ENCODE data around the gene DDN.

Gene DDN

GRCh38 chr12:48999371-49000131, at the start of gene DDN:
Gene DDN, minus strand, starts transcription at chr12:48999375. Its CDS starts 88 bp downstream, at chr12:48999287.
- intact Hi-C loops (cut with DNase I), result no loop called here
- peak in 40 of 42 donors; percentile 47 to 88 (median 72) for DNase-seq

- intact Hi-C loops (cut with DNase I), result no loop called here
- no peak for DNase-seq
Observed at GRCh38 chr12:49048953-49049352, 49.8 kb upstream of the DDN start.

DNA sequence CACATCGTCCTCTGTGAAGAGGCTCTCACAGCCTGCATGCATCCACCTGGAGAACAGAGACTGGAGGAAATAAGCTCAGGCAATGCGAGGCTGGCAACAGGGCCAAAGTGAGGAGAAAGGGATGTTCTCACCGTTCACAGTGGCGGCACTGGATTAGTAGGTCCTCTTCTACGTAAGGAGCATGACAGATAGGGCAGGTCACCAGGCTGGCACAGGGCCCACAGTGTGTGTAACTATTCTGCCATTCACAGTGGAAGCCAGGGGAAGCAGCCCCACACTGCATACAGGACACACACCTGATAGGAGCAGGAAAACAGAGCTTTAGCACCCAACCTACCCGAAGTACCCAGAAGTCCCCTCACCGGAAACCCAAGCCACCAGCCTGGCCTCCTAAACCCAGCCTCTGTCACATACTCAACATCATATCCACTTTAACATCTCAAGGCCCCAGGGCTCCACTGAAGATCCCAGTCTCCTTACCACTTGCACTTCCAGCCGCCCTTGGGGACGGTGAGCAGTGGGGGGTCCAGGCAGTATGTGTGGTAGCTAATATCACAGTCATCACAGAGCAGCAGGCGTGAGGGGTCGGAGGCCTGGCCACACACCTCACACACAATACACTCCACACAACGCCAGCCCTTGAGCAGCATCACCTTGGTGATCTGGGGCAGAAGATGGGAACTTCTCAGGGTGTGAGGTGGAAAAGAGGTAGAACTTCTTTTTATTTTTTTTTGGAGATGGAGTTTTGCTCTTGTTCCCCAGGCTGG, 47.1 kb upstream of the DDN start:
- DNase-seq, result no peak
- intact Hi-C loops (cut with DNase I), result no loop called here

DNA sequence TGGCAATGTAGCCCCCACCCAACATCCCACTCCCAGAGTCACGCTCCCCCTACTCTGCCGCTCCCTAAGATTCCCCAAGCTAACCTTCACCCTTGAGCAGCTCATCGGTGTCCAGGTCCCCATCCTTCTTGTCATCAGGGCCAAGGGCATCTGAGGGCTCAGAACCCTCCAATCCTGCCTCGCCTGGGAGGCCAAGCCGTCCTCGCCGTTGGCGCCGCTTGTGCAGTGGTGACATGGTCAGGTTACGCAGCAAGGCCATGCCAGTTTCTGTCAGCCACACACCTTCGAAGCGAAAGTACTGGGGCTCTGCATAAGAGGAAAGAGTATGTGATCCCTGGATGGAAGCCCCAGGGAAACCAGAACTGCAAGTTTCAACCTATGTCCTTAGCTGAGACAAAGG, 45.5 kb upstream of the DDN start:
- DNase-seq, result no peak
- intact Hi-C loops (cut with DNase I), result no loop called here

DNA sequence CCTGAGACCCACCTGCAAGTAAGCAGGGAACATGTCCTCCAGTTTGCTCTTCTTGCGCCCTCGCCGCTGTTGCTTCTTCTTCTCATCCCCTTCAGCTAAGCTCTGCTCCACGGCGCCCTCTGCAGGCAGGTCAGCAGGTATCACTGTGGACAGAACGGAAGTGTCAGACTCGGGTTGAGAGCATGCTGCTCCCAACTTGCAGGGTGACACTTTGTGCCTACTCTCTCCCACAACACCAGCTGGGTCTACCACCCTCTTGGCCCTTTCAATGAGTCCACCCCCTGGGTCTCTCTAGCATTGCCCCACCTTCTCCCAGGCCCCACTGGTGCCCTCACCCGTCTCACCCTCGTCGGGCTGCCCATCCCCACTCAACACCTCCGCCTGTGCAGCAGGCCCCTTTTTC, 44.7 kb upstream of the DDN start:
- intact Hi-C loops (cut with DNase I), result no loop called here
- peak; percentile 32 to 86 (median 74) for DNase-seq

DNA sequence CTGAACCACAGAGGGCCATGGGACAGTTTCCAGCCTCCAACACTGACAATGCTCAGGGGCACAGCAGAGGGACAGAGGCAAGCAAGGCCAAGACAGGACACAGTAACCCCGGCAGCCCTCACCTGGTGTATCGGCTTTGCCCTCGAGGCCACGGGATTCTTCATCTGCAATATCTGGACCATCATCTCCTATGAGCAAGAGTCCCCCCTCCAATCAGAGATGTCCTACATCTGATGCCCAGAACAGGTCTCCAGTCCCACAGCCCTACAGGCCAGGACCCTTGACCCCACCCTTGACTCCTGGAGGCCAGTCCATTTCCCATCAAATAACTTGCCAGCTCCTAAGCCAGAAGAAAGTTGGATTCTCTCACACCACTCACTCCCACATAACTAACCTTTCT, 44.1 kb upstream of the DDN start:
- DNase-seq, result no peak
- intact Hi-C loops (cut with DNase I), result no loop called here

- no peak for DNase-seq
- intact Hi-C loops (cut with DNase I), result no loop called here
Observed at GRCh38 chr12:49041881-49042484, 42.8 kb upstream of the DDN start.

DNA sequence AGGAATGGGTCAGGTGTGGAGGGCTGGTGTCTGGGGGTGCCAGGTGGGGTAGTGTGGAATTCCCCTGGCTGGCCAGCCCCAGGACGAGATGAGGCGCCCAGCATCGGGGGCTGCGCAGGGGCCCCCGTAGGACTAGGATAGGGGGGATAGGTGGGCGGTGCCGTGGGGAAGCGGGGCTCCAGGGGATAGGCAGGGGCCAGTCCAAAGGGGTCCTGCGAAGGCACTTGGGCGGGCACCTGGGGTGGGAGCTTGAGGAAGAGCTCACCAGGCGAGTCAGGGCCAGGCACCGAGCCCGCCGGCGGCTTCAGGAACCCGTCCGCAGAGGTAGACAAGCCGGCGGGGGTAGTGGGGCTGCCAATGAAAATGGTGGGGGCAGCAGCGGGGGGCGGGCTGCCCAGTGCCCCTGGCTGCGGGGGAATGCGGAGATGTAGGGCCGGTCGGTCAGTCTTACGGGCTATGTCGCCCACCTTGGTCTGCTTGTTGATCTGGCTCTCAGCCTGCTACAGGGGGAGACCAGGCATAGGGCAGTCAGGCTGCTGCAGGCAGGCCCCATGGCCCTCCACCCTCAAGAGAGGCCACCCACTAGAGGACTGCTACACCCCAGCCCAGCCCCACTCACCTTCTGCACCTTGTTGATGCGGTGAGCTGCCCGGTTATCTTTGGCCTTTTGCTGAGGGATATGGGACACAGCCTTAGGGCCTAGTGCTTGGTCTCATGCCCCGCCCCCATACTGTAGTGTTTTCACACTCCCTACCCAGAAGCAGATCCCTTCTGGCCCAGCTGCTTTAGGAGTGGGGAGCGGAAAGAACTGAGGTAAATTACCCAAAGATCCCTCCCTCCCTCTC, 42.1 kb upstream of the DDN start:
- peak in 1 of 42 donors; percentile 16 for DNase-seq
- intact Hi-C loops (cut with DNase I), result no loop called here

DNA sequence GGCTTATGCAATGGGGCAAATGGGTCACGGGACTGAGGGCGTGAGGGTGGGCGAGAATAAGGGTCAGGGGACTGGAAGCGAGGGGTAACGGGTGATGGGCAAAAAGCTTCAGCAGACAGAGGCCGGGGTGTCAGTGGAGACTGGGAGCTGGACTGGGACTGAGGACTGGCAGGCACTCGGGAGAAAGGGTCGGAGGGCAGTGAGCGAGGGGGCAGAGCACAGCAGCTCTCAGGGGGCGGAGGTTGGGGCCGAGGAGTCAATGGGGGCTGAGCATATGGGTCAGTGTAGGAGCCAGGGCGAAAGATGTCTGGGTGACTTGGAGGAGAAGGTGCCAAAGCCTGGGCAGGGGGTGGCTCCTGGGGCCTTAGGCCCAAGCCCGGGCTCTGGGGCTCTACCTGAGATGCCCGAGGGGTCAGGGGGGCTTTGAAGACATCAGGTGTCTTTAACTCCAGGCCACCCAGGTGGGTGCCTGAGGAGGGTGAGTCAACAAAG, 41.2 kb upstream of the DDN start:
- intact Hi-C loops (cut with DNase I), result no loop called here
- no peak for DNase-seq

DNA sequence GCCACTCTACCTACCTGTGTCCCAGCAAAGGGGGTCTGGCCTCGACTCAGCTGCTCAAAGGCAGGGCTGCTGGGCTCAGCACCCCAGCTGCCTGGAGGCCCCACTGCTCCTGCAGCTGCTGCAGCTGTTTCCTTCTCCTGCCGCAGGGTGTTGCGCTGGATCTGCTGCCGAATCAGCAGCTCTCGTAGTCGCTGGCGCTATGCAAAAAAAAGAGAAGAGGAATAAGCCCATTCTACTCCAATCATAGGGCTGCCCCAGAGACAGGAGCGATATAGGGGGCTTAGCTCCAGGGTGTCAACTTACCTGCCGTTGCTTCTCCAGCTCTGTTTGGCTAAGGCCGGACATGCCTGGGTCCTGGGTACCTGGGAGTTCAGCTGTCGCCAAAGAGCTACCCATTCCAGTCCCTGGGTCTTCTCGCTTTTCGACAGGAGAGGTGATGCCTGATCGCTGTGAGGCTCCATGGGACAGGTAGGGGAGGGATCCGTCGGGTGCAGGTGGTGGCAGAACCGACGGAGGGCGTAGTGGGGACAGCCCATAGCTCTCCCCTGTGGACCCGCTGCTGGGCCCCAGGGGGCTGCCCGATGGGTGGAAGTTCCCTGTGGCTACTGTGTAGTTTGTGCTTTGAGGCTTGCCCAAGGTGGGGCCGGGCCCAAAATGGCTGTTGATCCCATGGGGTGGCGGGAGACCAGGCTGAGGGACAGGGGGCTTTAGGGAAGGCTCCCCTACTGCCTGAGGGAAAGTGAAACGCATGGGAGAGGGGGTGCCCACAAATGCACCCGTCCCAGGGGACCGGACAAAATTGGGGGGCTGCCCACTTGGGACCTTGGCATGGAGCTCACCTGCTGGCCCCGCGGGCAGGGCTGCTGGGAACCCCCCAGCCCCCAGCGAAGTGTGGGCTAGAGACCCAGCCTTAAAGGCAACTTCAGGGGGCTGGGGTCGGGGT, 40.5 kb upstream of the DDN start:
- DNase-seq, result peak in 1 of 42 donors; percentile 1
- intact Hi-C loops (cut with DNase I), result no loop called here

DNA sequence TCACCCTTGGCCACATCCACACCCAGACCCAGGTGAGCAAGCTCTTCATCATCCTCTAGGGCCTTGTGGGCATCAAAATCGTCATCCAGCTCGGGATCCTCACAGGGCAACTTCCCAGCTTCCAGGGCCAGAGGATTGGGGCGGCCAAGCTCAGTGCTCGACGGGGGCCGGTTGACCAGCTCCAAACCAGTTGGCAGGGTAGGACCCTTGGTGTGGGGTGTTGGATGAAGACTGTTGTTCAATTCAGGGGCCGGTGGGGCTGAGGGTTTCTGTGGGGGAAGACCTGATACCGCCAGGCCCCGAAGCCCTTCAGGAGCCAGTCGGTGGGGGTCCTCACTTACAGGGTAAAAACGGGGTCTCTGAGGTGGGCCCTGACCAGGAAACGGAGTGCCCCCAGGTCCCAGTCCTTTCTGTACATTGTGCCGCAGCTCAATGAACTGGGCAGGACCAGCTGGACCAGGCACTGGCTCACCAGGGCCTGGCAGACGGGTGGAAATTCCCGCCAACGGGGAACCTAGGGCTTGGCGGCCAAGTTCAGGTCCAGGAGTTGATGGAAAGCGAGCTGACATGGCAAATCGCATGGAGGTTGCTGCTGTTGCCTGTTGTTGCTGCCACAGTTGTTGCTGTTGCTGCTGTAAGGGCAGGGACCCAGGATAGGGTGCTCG, 39.2 kb upstream of the DDN start:
- intact Hi-C loops (cut with DNase I), result no loop called here
- peak in 1 of 42 donors; percentile 18 for DNase-seq

- intact Hi-C loops (cut with DNase I), result no loop called here
Observed at GRCh38 chr12:49037947-49038237, 38.7 kb upstream of the DDN start.

GRCh38 chr12:49037111-49037946, 38.2 kb upstream of the DDN start:
- peak in 2 of 42 donors; percentile 8 to 28 for DNase-seq
- intact Hi-C loops (cut with DNase I), result no loop called here

More at GRCh38 chr12:49037947-49038237, 38.7 kb upstream of the DDN start:
- peak in 1 of 42 donors; percentile 7 for DNase-seq

DNA sequence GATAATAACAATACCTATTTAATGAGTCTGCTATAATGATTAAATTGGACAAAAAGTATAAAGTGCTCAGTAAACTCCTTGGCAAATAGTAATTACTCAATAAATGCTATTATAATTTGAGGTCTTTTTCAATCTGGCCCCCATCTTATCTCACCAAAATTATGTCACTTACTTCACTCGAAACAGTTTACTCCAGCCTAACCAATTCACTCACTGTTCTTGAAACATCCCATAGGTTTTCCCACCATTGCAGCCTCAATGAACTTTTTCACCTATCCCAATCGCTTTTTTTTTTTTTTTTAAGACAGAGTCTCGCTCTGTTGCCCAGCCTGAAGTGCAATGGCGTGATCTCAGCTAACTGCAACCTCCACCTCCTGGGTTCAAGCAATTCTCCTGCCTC, 36.9 kb upstream of the DDN start:
- no peak for DNase-seq
- intact Hi-C loops (cut with DNase I), result no loop called here

GRCh38 chr12:49034286-49034622, 35.1 kb upstream of the DDN start:
- DNase-seq, result peak in 25 of 42 donors; percentile 22 to 78 (median 48)
- intact Hi-C loops (cut with DNase I), result no loop called here

- peak in 8 of 42 donors; percentile 15 to 62 (median 43) for DNase-seq
- intact Hi-C loops (cut with DNase I), result no loop called here
Observed at GRCh38 chr12:49033611-49034285, 34.6 kb upstream of the DDN start.

All from head of caudate nucleus (tissue), 42 donors.